Heart left ventricle (tissue), 16 donors: ENCODE results near the gene MMUT. TPM values are rescaled to one million over a fixed set of nuclear protein-coding genes. Genes with fewer than 3 reads are reported as not detected.
A peak's percentile ranks its signal among the peaks of the same experiment; 100 is the strongest.

Experiments used
- ATAC-seq, 4 donors: fragments of 200-7000 bp; cut with Tn5 transposase; one replicate each; pipeline ENCODE4 v1.9.1; 2020 to 2022; ENCODE audit warnings: moderate library complexity in 4 of 4, mild to moderate bottlenecking in 3 of 4, moderate number of reproducible peaks in 1 of 4
- DNase-seq, 5 donors: peaks; one replicate each; pipeline ENCODE4 v3.0.0-alpha.2; 2020
- H3K27ac ChIP-seq, 12 donors: fragments of 200-600 bp; sonication (generic) in 4 of 12; one replicate each; pipeline versions ENCODE4 v1.5.0 to v1.8.0; 2016 to 2022; ENCODE audit warnings: mild to moderate bottlenecking in 2 of 12
- H3K27me3 ChIP-seq, 9 donors: fragments of 200-600 bp; sonication (generic) in 2 of 9; one replicate each; pipeline versions ENCODE4 v1.5.1 to v1.8.0; 2016 to 2022; ENCODE audit warnings: mild to moderate bottlenecking in 3 of 9
- H3K36me3 ChIP-seq, 9 donors: fragments of 200-600 bp; sonication (generic) in 2 of 9; one replicate each; pipeline versions ENCODE4 v1.5.0 to v1.8.0; 2018 to 2022; ENCODE audit warnings: mild to moderate bottlenecking in 2 of 9
- H3K4me1 ChIP-seq, 12 donors: fragments of 200-600 bp; sonication (generic) in 4 of 12; one replicate each; pipeline versions ENCODE4 v1.5.0 to v1.8.0; 2016 to 2022; ENCODE audit warnings: mild to moderate bottlenecking in 3 of 12
- H3K4me3 ChIP-seq, 12 donors: fragments of 200-600 bp; sonication (generic) in 4 of 12; one replicate each; pipeline versions ENCODE4 v1.5.0 to v1.8.0; 2017 to 2022; ENCODE audit warnings: mild to moderate bottlenecking in 9 of 12, moderate library complexity in 4 of 12
- H3K9me3 ChIP-seq, 12 donors: fragments of 200-600 bp; sonication (generic) in 4 of 12; one replicate each; pipeline versions ENCODE4 v1.5.0 to v1.8.0; 2016 to 2022; ENCODE audit warnings: mild to moderate bottlenecking in 1 of 12
- CTCF ChIP-seq, 12 donors: fragments of 200-600 bp; sonication (generic) in 4 of 12; IDR thresholded peaks; one replicate each; pipeline versions ENCODE4 v1.5.0 to v1.8.0; 2018 to 2022; ENCODE audit warnings: antibody characterized with exemption in 12 of 12, mild to moderate bottlenecking in 5 of 12
- POLR2A ChIP-seq, 2 donors: fragments of 450-650 bp; IDR thresholded peaks; one replicate each; pipeline ENCODE4 v1.6.1; 2017; ENCODE audit warnings: antibody characterized with exemption in 2 of 2, mild to moderate bottlenecking in 2 of 2, moderate library complexity in 2 of 2
- WGBS, 4 donors: extraction: QIAGEN DNeasy Blood & Tissue Kit in 2 of 4; methylation state at CpG; one replicate each; pipeline versions ENCODE4 v1.1.5 to v1.1.7; 2013 to 2018; 5-methylcytosine and 5-hydroxymethylcytosine counted together
- intact Hi-C, 10 donors: fragments of 100-400 bp; cut with DNase I; formaldehyde crosslinking; loops; one replicate each; pipeline versions ENCODE4 v1.11.1 to v1.14.2; 2022
- polyA plus RNA-seq, 2 donors: library from polyadenylated mRNA; stranded (reverse); fragments of 200-250 nt; gene quantifications; one replicate each; pipeline ENCODE4 v1.2.3, GENCODE V29; 2013
- total RNA-seq, 9 donors: library from RNA; depleted of rRNA in 2 of 9; stranded (reverse); fragments of >200 nt in 2 of 9; fragmentation: NEBNext Ultra II Directional in 3 of 9; extraction: Animal tissue kit (Norgen Biotek cat#: 25700) in 3 of 9; gene quantifications; one replicate each; pipeline versions ENCODE4 v1.1.0 to v1.2.4, GENCODE V29; 2016 to 2023
- donor health status: ischemic (EF 13 %, LVEDD 7.1; RV severe dilation, severe dysfunction).
- donor health status: healthy with polysubstance abuse.
- donor health status: DM: no; HTN: yes; CAD: no.
- donor health status: DM: no; HTN: no; CAD: no.
- donor health status: ischemic (EF 25% LVEDD 6.9; RV normal size, moderate dysfunction).
- donor health status: ischemic (EF 25% LVEDD 5.7; RV mildly dilated, moderate dysfunction).
- donor health status: healthy.
- donor health status: DM: yes; HTN: yes; CAD: no.
- donor health status: ischemic (EF 35%, LVEDD 5.7; RV mildly dilated, moderate dysfunction).
- donor health status: nonischemic (EF 11% LVEDD 7.7; RV severe dilation, severe dysfunction).
- donor health status: DM: yes; HTN: yes; CAD: no.
- donor health status: PGD.
- donor health status: ischemic (EF 29% LVEDD 5.4; RV normal size, mild dysfunction).
- donor health status: nonischemic (EF 23%, LVEDD 6.1; RV moderate dilation, normal function).

Gene MMUT
- total and polyA plus RNA-seq, 11 donors, result 13.7 to 43.6 (median 32.4) TPM

GRCh38 chr6:49416195-49416594 is 46.9 kb downstream of the MMUT start:
- no peak for ATAC-seq
- WGBS, 4 donors, result 79 to 89% (median 83%) methylated on average over 4 of the region's 4 CpGs
- Histone ChIP-seq H3K27ac (no peak overlapping the region), H3K36me3 (no peaks in the 10 kb centered on the region), H3K4me1 (no peaks in the 10 kb centered on the region), H3K4me3 (no peak overlapping the region), H3K9me3 (peaks cover 0 to 6% (median 0%) of the 10 kb centered on the region in 12 donors), H3K27me3 (no peaks in the 10 kb centered on the region)
- intact Hi-C loops, result loop anchor here in 2 of 10 donors (10.0 kb wide), 2 partner anchors 221 to 1631 kb away; partner anchors contain the start of gene OPN5 (in 1 of the 2)
- TF ChIP-seq POLR2A (IDR thresholded peaks at IDR 0.05), result no peak
- TF ChIP-seq CTCF (IDR thresholded peaks at IDR 0.05), result no peak
- DNase-seq, result no peak

GRCh38 chr6:49415358-49415757 is 47.7 kb downstream of the MMUT start:
- Histone ChIP-seq H3K4me3 (no peak overlapping the region), H3K36me3 (no peaks in the 10 kb centered on the region), H3K9me3 (peaks cover 0 to 6% (median 0%) of the 10 kb centered on the region in 12 donors), H3K27ac (no peak overlapping the region), H3K27me3 (no peaks in the 10 kb centered on the region), H3K4me1 (no peaks in the 10 kb centered on the region)
- DNase-seq (no peak), ATAC-seq (no peak)
- TF ChIP-seq POLR2A (IDR thresholded peaks at IDR 0.05) (no peak), CTCF (IDR thresholded peaks at IDR 0.05) (no peak)
- WGBS, 4 donors, result 49 to 65% (median 55%) methylated on average over 1 of the region's 1 CpG
- intact Hi-C loops, result loop anchor here in 2 of 10 donors (10.0 kb wide), 2 partner anchors 221 to 1631 kb away; partner anchors contain the start of gene OPN5 (in 1 of the 2)

- intact Hi-C loops, result loop anchor here in 5 of 10 donors (5.0 to 10.0 kb wide), 3 partner anchors 216 to 1626 kb away; partner anchors contain the start of gene OPN5 (in 1 of the 5)
- 47 to 70% (median 65%) methylated on average over 3 of the region's 3 CpGs for WGBS, 4 donors
- no peak for TF ChIP-seq CTCF (IDR thresholded peaks at IDR 0.05)
- TF ChIP-seq POLR2A (IDR thresholded peaks at IDR 0.05), result no peak
Measured at GRCh38 chr6:49410564-49410963, 52.5 kb downstream of the MMUT start.

GRCh38 chr6:49409951-49410542 is 53.0 kb downstream of the MMUT start:
- Histone ChIP-seq H3K9me3 (peaks cover 0 to 6% (median 0%) of the 10 kb centered on the region in 12 donors), H3K4me3 (no peak overlapping the region), H3K27ac (no peak overlapping the region), H3K4me1 (no peaks in the 10 kb centered on the region), H3K36me3 (no peaks in the 10 kb centered on the region), H3K27me3 (no peaks in the 10 kb centered on the region)
- peak in 4 of 5 donors; percentile 26 to 54 (median 45) for DNase-seq
- ATAC-seq, result peak in 3 of 4 donors; percentile 54 to 74 (median 65)
- TF ChIP-seq CTCF (IDR thresholded peaks at IDR 0.05), result peak; percentile 76 to 91 (median 82)
- TF ChIP-seq POLR2A (IDR thresholded peaks at IDR 0.05), result no peak
- WGBS, 4 donors, result 18 to 24% (median 20%) methylated on average over 9 of the region's 9 CpGs
- intact Hi-C loops, result loop anchor here in 9 of 10 donors (2.0 to 10.0 kb wide), 4 partner anchors 215 to 1625 kb away; partner anchors contain the start of gene OPN5 (in 3 of the 9)

More at GRCh38 chr6:49410564-49410963, 52.5 kb downstream of the MMUT start:
- Histone ChIP-seq H3K27ac (no peak overlapping the region), H3K27me3 (no peaks in the 10 kb centered on the region), H3K36me3 (no peaks in the 10 kb centered on the region), H3K4me1 (no peaks in the 10 kb centered on the region), H3K9me3 (peaks cover 0 to 6% (median 0%) of the 10 kb centered on the region in 12 donors), H3K4me3 (no peak overlapping the region)
- ATAC-seq, result no peak
- no peak for DNase-seq
